Stimulated activated CD8-positive, alpha-beta memory T cell treated with anti-CD3 and anti-CD28 coated beads, Interleukin-4, amount 100 ng/mL, for 4 hours (primary cell): Measurements from ENCODE around the gene NTM.

Experiments
- DNase-seq, 2 donors: peaks; one replicate each; pipeline ENCODE4 v3.0.0-alpha.2; 2020; ENCODE audit warnings: low read depth in 2 of 2, low spot score in 1 of 2

Gene NTM

GRCh38 chr11:131544591-131544990 is 174.2 kb downstream of the NTM start:
- no peak for DNase-seq

- no peak for DNase-seq
Measured at GRCh38 chr11:131546218-131546895, 175.9 kb downstream of the NTM start.

- DNase-seq: no peak
Measured at GRCh38 chr11:131549099-131549498, 178.7 kb downstream of the NTM start.

GRCh38 chr11:131549770-131550169 is 179.4 kb downstream of the NTM start:
- no peak for DNase-seq

GRCh38 chr11:131560287-131560686 is 189.9 kb downstream of the NTM start:
- DNase-seq: no peak

- no peak for DNase-seq
Measured at GRCh38 chr11:131561501-131561900, 191.1 kb downstream of the NTM start.

- no peak for DNase-seq
Measured at GRCh38 chr11:131561972-131562371, 191.6 kb downstream of the NTM start.

GRCh38 chr11:131568318-131568717 is 197.9 kb downstream of the NTM start:
- DNase-seq: no peak

GRCh38 chr11:131571571-131571970 is 201.2 kb downstream of the NTM start:
- no peak for DNase-seq

- no peak for DNase-seq
Measured at GRCh38 chr11:131572423-131572822, 202.0 kb downstream of the NTM start.

GRCh38 chr11:131579932-131580387 is 209.5 kb downstream of the NTM start:
- no peak for DNase-seq

- no peak for DNase-seq
Measured at GRCh38 chr11:131580476-131580875, 210.1 kb downstream of the NTM start.

GRCh38 chr11:131581046-131581445 is 210.6 kb downstream of the NTM start:
- DNase-seq: no peak

GRCh38 chr11:131582021-131582525 is 211.7 kb downstream of the NTM start:
- no peak for DNase-seq

- DNase-seq: no peak
Measured at GRCh38 chr11:131583421-131583820, 213.0 kb downstream of the NTM start.

GRCh38 chr11:131583938-131584337 is 213.5 kb downstream of the NTM start:
- no peak for DNase-seq

GRCh38 chr11:131584785-131585592 is 214.6 kb downstream of the NTM start:
- DNase-seq: no peak

GRCh38 chr11:131588057-131588456 is 217.6 kb downstream of the NTM start:
- no peak for DNase-seq

GRCh38 chr11:131591051-131591461 is 220.6 kb downstream of the NTM start:
- DNase-seq: no peak

- no peak for DNase-seq
Measured at GRCh38 chr11:131592152-131592551, 221.7 kb downstream of the NTM start.

- DNase-seq: no peak
Measured at GRCh38 chr11:131592734-131593133, 222.3 kb downstream of the NTM start.

GRCh38 chr11:131593301-131593700 is 222.9 kb downstream of the NTM start:
- DNase-seq: no peak
